K562 (cell line): ENCODE data around the gene SLCO3A1. TPM values are rescaled to one million over a fixed set of nuclear protein-coding genes. Genes with fewer than 3 reads are reported as not detected.

Source experiments
- ATAC-seq: fragments of 200-7000 bp; cut with Tn5 transposase; 3 replicates; pipeline ENCODE4 v1.9.1; 2020; ENCODE audit warnings: moderate library complexity
- BruUV-seq: library from RNA; stranded (reverse); fragments of 400-500 nt; replicated peaks from 2 replicates; lab custom pipeline; 2021; lab: Mats Ljungman, UMichigan
- CTCF ChIA-PET: fragments of 300-600 bp; formaldehyde crosslinking; extraction: SDS; loops from one replicate; lab custom pipeline; 2021; ENCODE audit warnings: low intra/inter-chr PET ratio; lab: Yijun Ruan, JAX
- POLR2A ChIA-PET: fragments of 300-600, 350-650 bp; sonication (Branson Sonifier 250); formaldehyde crosslinking; extraction: SDS; loops from one replicate; lab custom pipeline; 2021; ENCODE audit warnings: antibody characterized with exemption, inconsistent platforms; lab: Yijun Ruan, JAX
- DNase-seq, 4 experiments: peaks; one replicate each; pipeline versions ENCODE4 v3.0.0 to v3.0.0-alpha.2; 2011 to 2018; ENCODE audit warnings: low spot score in 3 of 4, mixed read lengths in 3 of 4; ENCODE audit errors: extremely low read depth in 1 of 4
- FAIRE-seq: peaks from 2 replicates; lab custom pipeline; 2011; peaks lifted over from hg19 to GRCh38; lab: Jason Lieb, UNC
- H2AFZ ChIP-seq: 2 replicates; pipeline ENCODE4 v1.6.0; 2011; ENCODE audit warnings: low read depth, low read length, control low read depth, inconsistent platforms
- H3K27ac ChIP-seq: fragments of 200-600 bp; 3 replicates; pipeline ENCODE4 v1.8.0; 2011; ENCODE audit warnings: low read depth, mild to moderate bottlenecking, control low read depth, inconsistent platforms, low read length, moderate library complexity, mixed read lengths; ENCODE audit errors: extremely low read depth
- H3K27me3 ChIP-seq, 2 experiments: fragments of 300-600 bp in 1 of 2; 2 replicates in 1 of 2; 3 replicates in 1 of 2; pipeline versions ENCODE4 v1.6.0 to v1.8.0; 2011; ENCODE audit warnings: inconsistent platforms in 2 of 2, low read length in 2 of 2, mild to moderate bottlenecking in 1 of 2, mixed read lengths in 1 of 2, moderate library complexity in 1 of 2; ENCODE audit not compliant: control insufficient read depth in 2 of 2, insufficient read depth in 2 of 2
- H3K36me3 ChIP-seq: fragments of 300-600 bp; 3 replicates; pipeline ENCODE4 v1.8.0; 2011; ENCODE audit warnings: mild to moderate bottlenecking, low read length, inconsistent platforms; ENCODE audit not compliant: control insufficient read depth, insufficient read depth
- H3K4me1 ChIP-seq, 2 experiments: fragments of 200-600 bp in 1 of 2; replicated peaks in 1 of 2; 2 replicates in 1 of 2; 3 replicates in 1 of 2; pipeline versions ENCODE4 v1.5.1 to v1.8.0; 2011; ENCODE audit warnings: inconsistent platforms in 2 of 2, low read length in 2 of 2, mild to moderate bottlenecking in 1 of 2, mixed read lengths in 1 of 2, moderate library complexity in 1 of 2; ENCODE audit not compliant: control insufficient read depth in 2 of 2, insufficient read depth in 2 of 2
- H3K4me2 ChIP-seq: 2 replicates; pipeline ENCODE4 v1.6.1; 2011; ENCODE audit warnings: low read length, control low read depth, inconsistent platforms, mixed read lengths; ENCODE audit not compliant: insufficient read depth
- H3K4me3 ChIP-seq: fragments of 200-600 bp; sonication (generic), shearing (Covaris generic); 2 replicates; pipeline ENCODE4 v1.5.1; 2016; ENCODE audit warnings: control low read depth, inconsistent platforms
- H3K79me2 ChIP-seq: fragments of 200-600 bp; 3 replicates; pipeline ENCODE4 v1.8.0; 2011; ENCODE audit warnings: low read length, inconsistent platforms; ENCODE audit not compliant: control insufficient read depth, insufficient read depth
- H3K9ac ChIP-seq, 2 experiments: 2 replicates each; pipeline versions ENCODE4 v1.6.0 to v1.6.1; 2011; ENCODE audit warnings: low read depth in 2 of 2, low read length in 2 of 2, control low read depth in 1 of 2, inconsistent platforms in 1 of 2, mild to moderate bottlenecking in 1 of 2, mixed read lengths in 1 of 2; ENCODE audit not compliant: insufficient read depth in 1 of 2
- H3K9me1 ChIP-seq: one replicate; pipeline ENCODE4 v1.6.0; 2011; ENCODE audit warnings: inconsistent platforms, mild to moderate bottlenecking, low read length, moderate library complexity; ENCODE audit not compliant: control insufficient read depth, insufficient read depth
- H3K9me3 ChIP-seq: replicated peaks from 2 replicates; pipeline ENCODE4 v1.5.1; 2011; ENCODE audit warnings: low read depth, low read length, inconsistent platforms; ENCODE audit not compliant: control insufficient read depth, insufficient read depth
- H4K20me1 ChIP-seq: replicated peaks from 2 replicates; pipeline ENCODE4 v1.6.1; 2011; ENCODE audit warnings: low read length, inconsistent platforms, mixed read lengths; ENCODE audit not compliant: control insufficient read depth, insufficient read depth
- CBX8 ChIP-seq: fragments of 200-600 bp; sonication (generic); IDR thresholded peaks from 2 replicates; pipeline ENCODE4 v1.6.1; 2012; ENCODE audit warnings: borderline replicate concordance, mixed run types, low read depth, mild to moderate bottlenecking, moderate library complexity, mixed read lengths, low read length, control low read depth, inconsistent platforms; ENCODE audit not compliant: poor library complexity, severe bottlenecking; ENCODE audit errors: extremely low read depth
- FOSL1 ChIP-seq: fragments of 200-800 bp; sonication (Bioruptor generic); conservative IDR thresholded peaks from 2 replicates; pipeline ENCODE4 v1.6.1; 2016; ENCODE audit warnings: missing genetic modification characterization, missing compliant biosample characterization
- SAFB2 ChIP-seq: fragments of 200-400 bp; formaldehyde crosslinking; IDR thresholded peaks from 2 replicates; pipeline ENCODE4 v1.6.1; 2018; ENCODE audit warnings: borderline replicate concordance, low read length, low read depth, moderate library complexity; ENCODE audit not compliant: severe bottlenecking
- ZBTB9 ChIP-seq: fragments of 450-650 bp; formaldehyde crosslinking; IDR thresholded peaks from 2 replicates; pipeline ENCODE4 v1.4.0; 2020; ENCODE audit warnings: mild to moderate bottlenecking, moderate library complexity
- ZEB2 ChIP-seq: fragments of 450-650 bp; IDR thresholded peaks from 2 replicates; pipeline ENCODE4 v1.6.1; 2016
- ZNF263 ChIP-seq: sonication (generic); formaldehyde crosslinking; IDR thresholded peaks from 2 replicates; pipeline ENCODE4 v1.8.0; 2022; ENCODE audit warnings: mild to moderate bottlenecking, missing genetic modification reagents, borderline replicate concordance
- WGBS: fragments of 100-300 bp; shearing (Covaris generic); methylation state at CpG from one replicate; pipeline ENCODE4 v1.1.6; 2016; ENCODE audit warnings: low coverage, mixed read lengths; ENCODE audit not compliant: insufficient coverage; ENCODE audit errors: missing lambda C conversion rate; 5-methylcytosine and 5-hydroxymethylcytosine counted together
- in situ Hi-C: fragments of 300-500 bp; cut with MboI; formaldehyde crosslinking; loops from 4 replicates; pipeline ENCODE4 v1.15.0; 2018; ENCODE audit warnings: inconsistent platforms, mixed read lengths
- intact Hi-C: fragments of 100-400 bp; cut with micrococcal nuclease; formaldehyde crosslinking; loops from 2 replicates; pipeline ENCODE4 v1.14.2; 2022
- polyA plus RNA-seq, 8 experiments: library from polyadenylated mRNA; depleted of rRNA in 4 of 8; stranded (reverse) in 5 of 8; unstranded in 3 of 8; fragments of >200 nt; fragmentation: Nextera tagmentation in 2 of 8; fragmentation: Illumina TruSeq in 1 of 8; extraction: Ambion mirVana in 2 of 8; extraction: Trizol in 1 of 8; gene quantifications; 2 replicates each; pipeline versions ENCODE4 v1.2.1 to v1.2.3, GENCODE V29; 2011 to 2014; ENCODE audit warnings: inconsistent platforms in 1 of 8, missing spikeins in 1 of 8
- total RNA-seq, 7 experiments: library from RNA; depleted of rRNA in 6 of 7; stranded (reverse); fragments of >200 nt in 6 of 7; fragmentation: Illumina TruSeq in 2 of 7; extraction: Trizol in 2 of 7; gene quantifications; 2 replicates each; pipeline versions ENCODE4 v1.2.1 to v1.2.3, GENCODE V29; 2011 to 2021; ENCODE audit warnings: low replicate concordance in 1 of 7
- TF ChIP-seq, protein P1 (sequence below): fragments of 250-450 bp; sonication (Bioruptor Pico); IDR thresholded peaks from 2 replicates; pipeline ENCODE4 v1.4.0; 2020; ENCODE audit warnings: mild to moderate bottlenecking, moderate library complexity

The SLCO3A1 gene
- total and polyA plus RNA-seq, 9 of the 15 experiments (the other 6 are each of a cell fraction or from before 2014, with no cell fraction given) = 0.01 to 0.84 (median 0.06) TPM; not detected in 3

DNA sequence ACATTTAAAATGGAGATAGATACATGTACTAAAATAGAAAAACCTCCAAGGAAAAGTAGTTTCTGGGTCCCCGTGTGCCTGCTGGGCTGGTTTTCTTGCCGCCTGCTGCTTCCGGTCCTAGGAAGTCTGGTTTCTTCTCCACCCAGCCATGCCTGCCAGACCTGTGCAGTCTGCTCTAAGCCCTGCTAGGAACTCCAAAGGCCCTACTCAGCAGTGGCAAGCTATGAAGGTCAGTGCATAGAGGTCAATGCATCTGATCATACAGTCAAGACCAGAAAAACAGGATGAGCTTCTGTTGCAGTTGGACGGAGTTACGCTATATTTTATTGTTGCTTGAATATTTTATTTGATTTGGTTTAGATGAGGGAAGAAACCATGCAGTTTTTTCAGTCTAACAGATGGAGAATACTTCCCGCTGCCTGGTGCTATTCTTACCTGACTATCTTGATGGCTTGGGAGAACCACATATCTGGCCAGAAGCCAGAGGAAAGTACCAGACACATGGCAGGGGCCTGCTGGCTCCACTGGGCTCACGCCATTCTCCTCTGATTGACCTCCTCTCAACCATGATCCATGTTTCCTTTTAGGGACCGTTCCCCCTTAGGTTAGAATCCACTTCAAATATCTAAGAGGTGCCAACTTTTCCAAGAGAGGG lies 313.4 kb downstream of the SLCO3A1 start:
- Histone ChIP-seq H3K9ac (no peak overlapping the region), H3K4me1 (no peaks in the 10 kb centered on the region), H4K20me1 (no peaks in the 10 kb centered on the region), H3K79me2 (no peaks in the 10 kb centered on the region), H3K4me2 (no peak overlapping the region), H3K4me3 (no peak overlapping the region), H3K9me1 (no peaks in the 10 kb centered on the region), H3K9me3 (no peaks in the 10 kb centered on the region), H3K27me3 (peaks cover 0 to 27% of the 10 kb centered on the region in 2 experiments; a peak in 4 of 5 replicates), H3K27ac (no peak overlapping the region), H2AFZ (no peak overlapping the region), H3K36me3 (no peaks in the 10 kb centered on the region)
- 0% methylated on average over 8 of the region's 8 CpGs for WGBS
- no peak for FAIRE-seq
- DNase-seq = no peak
- ChIA-PET CTCF (no interaction called here), POLR2A (no interaction called here)
- in situ Hi-C loops = no loop called here
- ATAC-seq = no peak
- intact Hi-C loops = no loop called here
- TF ChIP-seq ZBTB9 (CRISPR knock-in tag) = no peak
- TF ChIP-seq ZEB2 = no peak
- TF ChIP-seq SAFB2 = no peak
- TF ChIP-seq, protein P1, sequence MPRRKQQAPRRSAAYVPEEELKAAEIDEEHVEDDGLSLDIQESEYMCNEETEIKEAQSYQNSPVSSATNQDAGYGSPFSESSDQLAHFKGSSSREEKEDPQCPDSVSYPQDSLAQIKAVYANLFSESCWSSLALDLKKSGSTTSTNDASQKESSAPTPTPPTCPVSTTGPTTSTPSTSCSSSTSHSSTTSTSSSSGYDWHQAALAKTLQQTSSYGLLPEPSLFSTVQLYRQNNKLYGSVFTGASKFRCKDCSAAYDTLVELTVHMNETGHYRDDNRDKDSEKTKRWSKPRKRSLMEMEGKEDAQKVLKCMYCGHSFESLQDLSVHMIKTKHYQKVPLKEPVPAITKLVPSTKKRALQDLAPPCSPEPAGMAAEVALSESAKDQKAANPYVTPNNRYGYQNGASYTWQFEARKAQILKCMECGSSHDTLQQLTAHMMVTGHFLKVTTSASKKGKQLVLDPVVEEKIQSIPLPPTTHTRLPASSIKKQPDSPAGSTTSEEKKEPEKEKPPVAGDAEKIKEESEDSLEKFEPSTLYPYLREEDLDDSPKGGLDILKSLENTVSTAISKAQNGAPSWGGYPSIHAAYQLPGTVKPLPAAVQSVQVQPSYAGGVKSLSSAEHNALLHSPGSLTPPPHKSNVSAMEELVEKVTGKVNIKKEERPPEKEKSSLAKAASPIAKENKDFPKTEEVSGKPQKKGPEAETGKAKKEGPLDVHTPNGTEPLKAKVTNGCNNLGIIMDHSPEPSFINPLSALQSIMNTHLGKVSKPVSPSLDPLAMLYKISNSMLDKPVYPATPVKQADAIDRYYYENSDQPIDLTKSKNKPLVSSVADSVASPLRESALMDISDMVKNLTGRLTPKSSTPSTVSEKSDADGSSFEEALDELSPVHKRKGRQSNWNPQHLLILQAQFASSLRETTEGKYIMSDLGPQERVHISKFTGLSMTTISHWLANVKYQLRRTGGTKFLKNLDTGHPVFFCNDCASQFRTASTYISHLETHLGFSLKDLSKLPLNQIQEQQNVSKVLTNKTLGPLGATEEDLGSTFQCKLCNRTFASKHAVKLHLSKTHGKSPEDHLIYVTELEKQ (CRISPR knock-in tag) = no peak
- TF ChIP-seq FOSL1 = no peak
- no peak for TF ChIP-seq CBX8
- TF ChIP-seq ZNF263 (CRISPR knock-in tag) = no peak
- BruUV-seq = no TSS peak
